Measurements from ENCODE around the gene SMIM31.

Gene SMIM31

DNA sequence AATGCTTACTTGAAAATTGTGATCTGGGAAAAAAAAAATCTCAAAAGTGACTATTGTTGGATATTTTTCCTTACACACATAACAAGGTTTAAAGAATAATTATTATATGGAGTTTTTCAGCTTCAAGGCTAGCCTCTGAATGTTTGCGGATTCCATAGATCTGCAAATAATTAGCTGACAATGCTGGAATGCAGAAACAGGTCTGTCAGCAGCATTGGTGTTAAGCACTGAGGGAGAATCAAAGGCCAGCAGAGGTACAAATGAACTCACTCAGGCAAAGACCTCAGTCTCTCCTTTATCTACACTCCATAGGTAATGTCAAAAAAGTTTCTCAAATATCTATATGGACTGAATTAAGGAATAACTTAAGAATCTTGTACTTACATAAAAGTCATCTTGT, 35.1 kb downstream of the SMIM31 start:
- no peak for DNase-seq

DNA sequence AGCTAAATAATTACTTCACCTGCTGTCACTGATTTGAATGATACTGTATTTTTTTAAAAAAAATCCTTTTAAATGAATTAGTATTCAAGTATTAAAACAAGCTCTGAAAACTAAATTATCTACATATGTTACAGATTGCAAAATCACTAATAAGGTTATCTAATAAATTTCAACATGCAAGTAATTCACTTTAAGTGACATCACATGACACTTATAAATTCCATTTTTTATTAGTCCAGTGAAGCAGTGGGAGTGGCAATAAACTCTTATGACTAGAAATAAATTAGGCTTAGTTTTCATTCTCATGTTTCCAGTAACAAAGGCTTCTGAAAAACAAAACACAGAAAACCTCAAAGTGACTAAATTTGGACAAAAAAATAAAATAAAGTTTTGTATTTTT, 36.3 kb downstream of the SMIM31 start:
- DNase-seq: no peak

DNA sequence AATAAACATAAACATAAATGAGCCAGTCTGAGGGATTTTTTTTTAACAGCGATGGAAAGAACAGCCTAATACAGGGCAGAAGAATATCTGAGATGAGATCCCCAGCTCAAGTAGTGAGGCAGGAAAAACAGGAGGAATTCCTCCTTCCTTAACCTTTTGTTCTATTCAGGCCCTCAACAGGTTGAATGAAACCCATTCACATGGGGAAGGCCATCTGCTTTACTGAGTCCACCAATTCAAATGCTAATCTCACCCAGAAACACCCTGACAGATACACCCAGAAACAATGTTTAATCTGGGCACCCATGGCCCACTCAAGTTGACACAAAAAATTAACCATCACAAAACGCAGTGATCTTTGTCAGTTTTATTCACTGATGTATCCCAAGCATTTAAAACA, 45.5 kb downstream of the SMIM31 start:
- DNase-seq: no peak

DNA sequence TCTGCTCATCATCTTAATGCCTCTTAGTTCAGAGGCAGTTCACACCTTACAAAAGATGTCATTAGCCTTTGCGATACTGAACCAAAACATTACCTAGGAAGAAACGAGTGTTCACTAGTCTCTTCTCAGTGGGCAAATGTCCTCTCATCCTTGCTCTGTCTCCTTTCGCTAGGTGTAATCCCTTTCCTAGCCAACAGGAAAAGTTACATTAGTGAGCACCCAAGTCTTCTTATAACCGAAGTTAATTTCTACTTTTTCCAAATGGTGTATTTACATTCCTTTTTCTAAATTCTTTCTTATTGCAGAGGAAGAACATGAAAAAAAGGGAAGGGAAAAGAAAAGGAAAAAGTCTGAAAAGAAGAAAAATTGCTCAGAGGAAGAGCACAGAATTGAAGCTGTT, 46.9 kb downstream of the SMIM31 start:
- no peak for DNase-seq

DNA sequence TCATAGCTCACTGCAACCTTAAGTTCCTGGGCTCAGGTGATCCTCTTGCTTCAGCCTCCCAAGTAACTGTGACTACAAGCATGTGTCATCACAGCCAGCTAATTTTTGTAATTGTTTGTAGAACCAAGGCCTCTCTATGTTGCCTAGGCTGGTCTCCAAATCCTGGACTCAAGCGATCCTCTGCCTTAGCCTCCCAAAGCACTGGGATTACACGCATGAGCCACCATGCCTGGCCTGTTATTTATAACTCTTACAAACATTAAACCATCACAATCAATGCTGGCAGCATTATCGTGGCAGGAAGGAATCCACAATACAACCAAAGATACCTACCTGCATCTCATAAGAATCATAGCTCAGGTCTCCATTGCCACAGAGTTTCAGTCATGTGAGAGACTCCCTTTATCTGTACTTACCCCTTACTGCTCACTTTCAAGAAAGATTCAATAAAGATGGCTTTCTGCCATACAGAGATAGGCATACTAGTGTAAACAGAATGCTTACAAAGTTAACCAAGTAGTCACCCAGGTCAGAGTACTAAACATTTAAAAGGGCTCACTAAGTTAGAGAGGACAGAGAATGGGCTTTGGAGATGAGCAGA, 48.5 kb downstream of the SMIM31 start:
- DNase-seq: no peak

DNA sequence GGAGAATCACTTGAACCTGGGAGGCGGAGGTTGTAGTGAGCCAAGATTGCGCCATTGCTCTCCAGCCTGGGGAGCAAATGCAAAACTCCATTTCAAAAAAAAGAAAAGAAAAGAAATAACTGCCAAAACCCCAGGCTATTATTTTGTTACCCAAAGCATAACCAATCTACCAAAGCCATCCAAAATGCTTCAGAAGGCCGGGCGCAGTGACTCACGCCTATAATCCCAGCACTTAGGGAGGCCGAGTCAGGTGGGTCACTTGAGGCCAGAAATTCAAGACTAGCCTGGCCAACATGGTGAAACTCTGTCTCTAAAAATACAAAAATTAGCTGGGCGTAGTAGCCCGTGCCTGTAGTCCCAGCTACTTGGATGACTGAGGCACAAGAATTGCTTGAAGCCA, 49.8 kb downstream of the SMIM31 start:
- no peak for DNase-seq

DNA sequence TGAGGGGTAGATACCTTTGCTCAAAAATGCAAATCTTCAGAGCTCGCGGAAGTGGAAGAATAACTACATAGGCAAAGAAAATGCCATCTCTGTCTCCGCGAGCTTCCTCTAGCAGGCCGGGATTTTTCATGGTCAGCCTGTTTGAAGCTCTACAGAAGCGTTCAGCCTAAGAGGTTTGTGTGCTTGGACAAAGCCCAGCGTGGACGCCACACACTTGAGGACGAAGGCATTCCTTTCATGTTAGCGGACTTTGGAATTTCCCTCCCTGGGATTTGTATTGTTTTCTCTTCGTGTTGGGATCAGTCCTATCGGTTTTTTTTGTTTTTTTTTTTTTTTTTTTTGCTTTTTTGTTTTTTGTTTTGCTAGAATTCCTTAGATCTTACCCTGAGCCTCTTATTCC, 53.7 kb downstream of the SMIM31 start:
- DNase-seq: no peak

DNA sequence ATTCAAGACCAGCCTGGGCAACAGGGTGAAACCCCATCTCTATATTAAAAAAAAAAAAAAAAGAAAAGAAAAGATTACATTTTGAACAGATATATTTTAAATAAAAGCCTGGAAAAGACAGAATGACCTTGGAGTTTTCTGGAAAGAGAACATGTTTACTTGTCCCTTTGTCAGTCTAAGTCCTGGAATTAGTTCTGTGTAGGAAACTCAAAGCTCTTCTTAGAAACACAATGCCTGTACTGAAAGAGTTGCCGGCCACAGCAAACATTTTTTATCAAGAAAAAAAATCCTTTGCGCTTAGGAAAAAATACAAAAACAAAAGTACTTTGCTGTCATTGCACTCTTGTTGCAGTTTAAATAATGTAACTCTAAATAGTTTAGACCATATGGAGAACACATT, 59.6 kb downstream of the SMIM31 start:
- DNase-seq: no peak

DNA sequence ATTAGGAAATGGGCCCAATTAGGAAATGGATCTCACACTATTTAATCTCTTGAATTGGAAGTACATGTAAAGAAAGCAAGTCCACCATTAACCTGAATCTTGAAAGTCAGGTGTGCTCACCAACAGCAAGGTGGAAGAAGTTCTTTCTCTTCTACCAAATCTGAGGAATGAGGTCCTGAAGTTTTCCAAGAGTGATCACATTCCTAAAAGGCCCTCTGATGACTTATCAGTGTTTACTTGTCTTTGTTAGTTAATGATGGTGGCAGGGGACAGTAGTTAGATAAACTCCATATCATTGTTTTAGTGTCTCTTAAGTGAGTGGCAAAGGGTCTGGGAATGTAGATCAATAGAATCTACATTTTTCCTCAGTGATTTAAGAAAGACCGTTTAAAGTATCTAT, 61.8 kb downstream of the SMIM31 start:
- no peak for DNase-seq

DNA sequence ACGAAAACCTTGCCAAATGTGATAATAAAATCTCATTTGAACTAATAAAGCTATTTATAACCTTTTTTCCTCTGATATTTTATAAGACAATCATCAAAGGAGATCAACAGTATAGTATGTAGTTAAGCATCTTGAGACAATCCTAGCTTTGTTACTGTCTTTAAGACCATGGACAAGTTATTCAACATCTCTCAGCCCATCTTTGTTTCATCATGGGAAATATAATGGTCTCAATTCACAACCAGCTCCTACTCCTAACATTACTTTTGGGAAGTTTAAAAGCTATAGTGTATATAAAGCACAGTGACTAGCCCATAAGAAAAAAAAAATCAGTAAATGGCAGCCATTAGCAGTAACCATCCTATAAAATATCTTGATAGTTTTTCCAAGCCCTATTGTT, 65.4 kb downstream of the SMIM31 start:
- no peak for DNase-seq

DNA sequence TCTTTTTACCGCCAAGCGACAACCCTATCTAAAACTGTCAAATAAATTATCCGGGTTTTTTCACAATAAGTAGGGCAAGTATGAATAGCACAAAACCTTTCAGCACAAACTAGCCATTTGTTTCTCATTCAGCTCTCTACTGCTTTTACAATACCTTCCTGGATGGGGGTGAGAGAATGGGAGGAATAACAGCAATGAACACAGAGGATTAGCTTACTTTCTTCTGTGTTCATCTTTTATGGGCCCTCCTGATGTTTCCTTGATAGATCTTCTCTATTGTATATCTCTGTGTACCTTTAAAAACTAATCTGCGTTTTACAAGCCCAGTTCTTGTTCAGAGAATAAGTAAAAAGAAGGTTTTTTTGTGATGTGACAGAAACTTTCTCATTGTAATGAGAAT, 67.8 kb downstream of the SMIM31 start:
- DNase-seq: no peak

DNA sequence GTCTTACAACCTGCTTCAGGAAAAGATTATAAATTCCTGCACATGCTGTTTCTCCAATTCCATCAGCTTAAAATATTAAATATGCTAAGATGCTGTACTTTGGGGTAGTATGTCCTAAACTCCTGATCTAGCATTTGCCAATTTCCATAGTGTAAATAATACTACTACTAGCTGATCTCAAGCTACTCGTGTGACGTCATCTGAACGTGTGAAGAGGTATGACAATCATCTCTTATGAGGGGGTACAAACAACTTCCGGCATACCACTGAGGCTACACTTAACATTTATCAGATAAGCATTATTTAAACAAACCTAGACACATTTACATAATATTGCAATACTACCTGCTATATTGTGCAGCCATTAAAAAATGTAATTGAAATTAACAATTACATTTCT, 70.7 kb downstream of the SMIM31 start:
- DNase-seq: no peak

DNA sequence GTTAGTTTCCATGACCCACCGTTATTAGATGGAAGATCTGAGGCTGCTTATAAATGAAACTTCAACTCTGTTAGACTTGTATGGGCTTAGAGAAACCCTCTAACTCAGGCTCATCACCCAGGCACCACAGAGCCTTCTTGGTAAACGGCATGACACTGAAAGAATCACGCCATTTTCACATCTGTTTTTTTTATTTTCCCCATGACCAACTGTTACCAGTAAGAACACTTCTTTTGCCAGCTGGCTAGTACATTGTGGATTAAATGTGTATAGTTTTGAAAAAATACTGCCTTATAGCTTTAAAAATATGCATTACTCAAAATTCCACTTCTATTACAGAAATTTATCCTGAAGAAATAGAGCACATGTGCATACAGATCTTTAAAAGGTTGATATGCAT, 75.0 kb downstream of the SMIM31 start:
- no peak for DNase-seq

DNA sequence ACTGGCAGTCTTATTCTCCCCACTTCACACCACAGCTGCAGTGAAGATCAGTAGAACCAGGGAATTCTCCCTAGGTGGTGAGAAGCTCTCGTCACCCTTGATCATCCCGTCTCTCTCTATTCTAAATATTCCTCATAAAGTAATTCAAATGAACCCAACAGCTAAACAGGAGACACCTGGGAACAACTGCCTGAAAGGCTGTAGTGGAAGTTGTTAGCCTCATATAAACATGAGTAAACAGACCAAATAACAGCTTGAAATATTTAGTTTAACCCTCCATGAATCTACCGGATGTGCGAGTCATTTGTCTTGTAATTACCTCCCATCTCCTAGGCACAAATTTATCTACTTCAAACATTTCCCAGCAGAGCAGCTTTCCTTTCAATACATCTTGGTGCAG, 92.6 kb downstream of the SMIM31 start:
- DNase-seq: peak; percentile 76

DNA sequence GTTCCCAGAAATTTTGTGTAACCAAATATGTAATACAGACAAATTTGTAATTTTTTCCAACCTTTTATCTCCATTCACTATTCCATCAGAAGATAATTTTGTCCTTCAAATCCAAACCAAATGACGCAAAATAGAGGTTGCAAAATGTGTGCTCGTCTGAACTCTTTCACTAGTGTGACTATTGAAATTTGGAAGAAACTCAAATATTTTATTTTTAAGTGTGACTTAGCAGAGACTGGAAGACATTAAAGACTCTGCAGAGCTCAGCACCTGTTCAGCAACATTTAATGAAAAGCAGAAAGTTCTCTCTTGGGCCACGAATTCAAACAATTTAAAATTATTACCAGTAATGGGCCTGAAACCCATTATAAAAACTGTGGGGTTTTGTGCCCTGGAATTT, 93.1 kb downstream of the SMIM31 start:
- DNase-seq: no peak

DNA sequence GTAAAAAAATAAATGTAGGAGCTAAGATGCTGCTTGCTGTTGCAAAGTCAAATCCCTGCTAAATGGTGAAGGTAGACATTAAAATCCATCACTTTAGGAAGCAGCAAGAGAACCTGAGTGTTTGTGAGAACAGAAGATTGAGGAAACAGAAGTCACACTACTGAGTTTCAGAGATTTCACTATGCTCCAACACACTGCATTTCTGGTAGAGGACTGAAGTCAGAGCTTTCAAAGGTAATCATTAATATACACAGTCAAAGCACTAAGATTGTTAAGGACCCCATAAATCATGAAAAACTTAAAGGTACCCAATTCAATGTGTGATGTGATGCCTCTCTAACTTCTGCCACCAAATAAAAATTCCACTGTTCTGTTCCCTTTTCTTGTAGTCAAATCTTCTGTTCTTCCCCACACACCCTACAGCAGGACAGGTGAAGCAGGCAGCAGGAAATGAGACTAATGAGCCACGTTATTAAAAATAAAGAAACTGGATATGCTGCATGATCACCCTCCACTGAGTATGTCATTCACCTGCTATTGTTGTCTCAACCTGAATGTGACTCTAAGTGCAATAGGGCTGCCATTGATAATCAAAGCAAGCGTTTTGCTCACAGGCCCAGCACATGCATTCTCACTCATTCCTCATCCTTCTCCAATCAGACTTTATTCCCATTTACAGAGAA, 94.2 kb downstream of the SMIM31 start:
- DNase-seq: peak; percentile 23
